ENCODE measurements around the gene PAWR. TPM values are rescaled to one million over a fixed set of nuclear protein-coding genes. Genes with fewer than 3 reads are reported as not detected.

Gene PAWR, protein sequence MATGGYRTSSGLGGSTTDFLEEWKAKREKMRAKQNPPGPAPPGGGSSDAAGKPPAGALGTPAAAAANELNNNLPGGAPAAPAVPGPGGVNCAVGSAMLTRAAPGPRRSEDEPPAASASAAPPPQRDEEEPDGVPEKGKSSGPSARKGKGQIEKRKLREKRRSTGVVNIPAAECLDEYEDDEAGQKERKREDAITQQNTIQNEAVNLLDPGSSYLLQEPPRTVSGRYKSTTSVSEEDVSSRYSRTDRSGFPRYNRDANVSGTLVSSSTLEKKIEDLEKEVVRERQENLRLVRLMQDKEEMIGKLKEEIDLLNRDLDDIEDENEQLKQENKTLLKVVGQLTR
- 10 to 100 TPM; 14.2 to 24.3 TPM for total RNA-seq

DNA sequence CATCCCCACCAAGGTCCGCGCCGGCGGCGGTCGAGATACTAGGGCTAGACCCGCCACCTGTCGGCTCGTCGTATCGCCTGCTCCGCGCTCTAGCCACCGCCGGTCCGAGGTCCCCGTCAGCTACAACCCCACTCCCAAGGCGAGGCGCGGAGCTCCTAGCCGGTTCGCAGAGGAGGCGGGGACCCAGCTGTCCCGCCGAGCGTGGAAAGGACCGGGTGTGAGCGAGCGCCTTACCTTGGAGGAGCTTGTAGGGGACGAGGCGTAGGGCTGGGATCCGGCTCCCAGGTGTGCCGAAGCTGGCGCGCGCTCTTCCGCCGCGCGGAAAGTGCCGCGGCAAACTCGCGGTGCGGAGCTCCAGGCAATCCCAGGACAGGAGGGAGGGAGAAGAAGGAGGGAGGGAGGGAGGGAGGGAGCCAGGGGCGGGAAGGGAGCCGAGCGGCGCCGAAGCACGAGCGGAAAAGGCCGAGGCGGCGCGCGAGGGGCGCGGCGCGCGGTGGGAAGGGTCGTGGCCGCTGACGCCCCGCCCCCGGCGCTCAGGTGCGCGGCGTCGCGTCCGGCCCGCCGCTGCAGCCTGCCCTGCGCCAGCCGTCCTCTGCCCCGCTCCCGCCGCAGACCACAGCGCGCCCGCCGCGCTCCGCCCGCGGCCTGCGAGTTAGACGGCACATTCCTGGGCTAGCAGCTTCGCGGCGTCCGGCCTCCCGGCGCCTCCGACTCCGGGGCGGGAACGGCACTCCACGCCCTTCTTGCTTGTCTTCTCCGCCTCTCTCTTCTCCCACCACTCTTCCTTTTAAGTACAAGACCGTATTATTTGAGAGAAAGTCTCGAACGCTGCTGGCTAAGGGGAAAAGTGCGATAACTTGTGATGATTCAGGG is at the start of gene PAWR:
PAWR (minus strand) TSS at position 327 of the 873 bp plus-strand sequence. CDS start 720 bp downstream, outside the sequence.
- TF ChIP-seq, protein P1, sequence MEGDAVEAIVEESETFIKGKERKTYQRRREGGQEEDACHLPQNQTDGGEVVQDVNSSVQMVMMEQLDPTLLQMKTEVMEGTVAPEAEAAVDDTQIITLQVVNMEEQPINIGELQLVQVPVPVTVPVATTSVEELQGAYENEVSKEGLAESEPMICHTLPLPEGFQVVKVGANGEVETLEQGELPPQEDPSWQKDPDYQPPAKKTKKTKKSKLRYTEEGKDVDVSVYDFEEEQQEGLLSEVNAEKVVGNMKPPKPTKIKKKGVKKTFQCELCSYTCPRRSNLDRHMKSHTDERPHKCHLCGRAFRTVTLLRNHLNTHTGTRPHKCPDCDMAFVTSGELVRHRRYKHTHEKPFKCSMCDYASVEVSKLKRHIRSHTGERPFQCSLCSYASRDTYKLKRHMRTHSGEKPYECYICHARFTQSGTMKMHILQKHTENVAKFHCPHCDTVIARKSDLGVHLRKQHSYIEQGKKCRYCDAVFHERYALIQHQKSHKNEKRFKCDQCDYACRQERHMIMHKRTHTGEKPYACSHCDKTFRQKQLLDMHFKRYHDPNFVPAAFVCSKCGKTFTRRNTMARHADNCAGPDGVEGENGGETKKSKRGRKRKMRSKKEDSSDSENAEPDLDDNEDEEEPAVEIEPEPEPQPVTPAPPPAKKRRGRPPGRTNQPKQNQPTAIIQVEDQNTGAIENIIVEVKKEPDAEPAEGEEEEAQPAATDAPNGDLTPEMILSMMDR (IDR thresholded peaks at IDR 0.05): peak; percentile 17 to 48
- no peak for DNase-seq (ENCODE audit: low spot score)
- H3K27me3 ChIP-seq: no peaks in the 10 kb centered on the region

DNA sequence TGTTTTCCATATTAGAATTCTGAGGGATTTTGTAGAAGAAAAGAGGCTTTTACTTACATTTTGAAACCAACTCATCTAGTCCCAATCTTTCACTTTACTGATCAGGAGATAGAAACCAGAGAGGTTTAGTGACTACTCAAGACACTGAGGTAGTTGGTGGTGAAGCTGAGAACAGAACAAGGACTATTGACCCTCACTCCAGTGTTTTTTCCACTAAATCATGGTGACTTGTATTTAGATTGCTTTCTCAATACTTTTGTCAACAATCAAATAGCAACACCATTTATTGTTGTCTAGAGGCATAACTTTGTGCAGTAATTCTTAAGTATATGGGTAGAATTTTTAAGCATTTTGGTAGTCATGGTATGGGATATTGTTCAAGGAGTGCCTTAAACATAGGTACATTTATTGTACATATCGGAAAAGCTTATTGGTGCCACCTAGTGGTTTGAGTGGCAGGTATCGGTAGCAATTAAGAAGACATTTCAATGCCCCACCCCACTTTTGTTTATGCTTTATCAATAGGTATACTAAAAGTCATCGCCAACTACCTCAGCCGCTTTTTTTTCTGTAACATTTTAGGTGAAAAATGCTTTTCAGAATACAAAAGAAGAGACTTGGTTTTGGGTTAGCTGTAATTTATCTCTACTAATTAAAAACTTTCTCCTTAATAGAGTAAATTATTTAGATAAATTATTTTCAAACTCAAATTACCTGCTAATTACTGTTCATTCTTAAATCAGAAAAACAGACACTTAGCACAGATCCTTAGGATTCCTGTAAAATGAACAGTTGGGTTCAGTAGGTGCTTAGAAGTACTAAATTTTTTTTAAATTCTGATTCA is 47.3 kb upstream of the PAWR start:
- Histone ChIP-seq H3K9me3 (no peaks in the 10 kb centered on the region), H3K36me3 (no peaks in the 10 kb centered on the region), H3K4me1 (no peaks in the 10 kb centered on the region), H3K4me3 (no peak overlapping the region), H3K27me3 (no peaks in the 10 kb centered on the region), H3K27ac (no peak overlapping the region)
- DNase-seq (ENCODE audit: low spot score): no peak
- TF ChIP-seq, protein P1 (IDR thresholded peaks at IDR 0.05): peak; percentile 59 to 75

More for the DNA sequence above, at the start of gene PAWR:
- Histone ChIP-seq H3K4me1 (peaks cover 0 to 13% of the 10 kb centered on the region in 2 donors), H3K4me3 (peak within 1 kb of the TSS; percentile 79 to 96), H3K9me3 (no peaks in the 10 kb centered on the region), H3K36me3 (no peaks in the 10 kb centered on the region), H3K27ac (peak within 1 kb of the TSS; percentile 85 to 93)

DNA sequence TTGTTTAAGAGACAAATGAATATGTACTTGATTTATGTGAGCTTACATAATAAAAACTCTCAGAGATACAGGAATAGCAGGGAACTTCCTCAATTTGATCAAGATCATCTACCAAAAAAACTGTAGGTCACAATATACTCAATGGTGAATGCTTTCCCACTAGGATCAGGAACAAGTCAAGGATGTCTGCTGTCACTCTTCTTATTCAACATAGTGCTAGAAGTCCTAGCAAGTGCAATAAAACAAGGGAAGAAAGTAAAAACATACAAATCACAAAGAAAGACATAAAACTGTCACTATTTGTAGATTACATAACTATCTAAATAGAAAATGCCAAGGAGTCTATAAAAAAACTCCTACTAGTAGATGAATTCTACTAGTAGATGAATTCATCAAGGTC is 41.9 kb upstream of the PAWR start:
- no peak for DNase-seq (ENCODE audit: low spot score)
- Histone ChIP-seq H3K4me3 (no peak overlapping the region), H3K36me3 (no peaks in the 10 kb centered on the region), H3K4me1 (no peaks in the 10 kb centered on the region), H3K27me3 (no peaks in the 10 kb centered on the region), H3K27ac (no peak overlapping the region), H3K9me3 (no peaks in the 10 kb centered on the region)
- TF ChIP-seq, protein P1 (IDR thresholded peaks at IDR 0.05): no peak

DNA sequence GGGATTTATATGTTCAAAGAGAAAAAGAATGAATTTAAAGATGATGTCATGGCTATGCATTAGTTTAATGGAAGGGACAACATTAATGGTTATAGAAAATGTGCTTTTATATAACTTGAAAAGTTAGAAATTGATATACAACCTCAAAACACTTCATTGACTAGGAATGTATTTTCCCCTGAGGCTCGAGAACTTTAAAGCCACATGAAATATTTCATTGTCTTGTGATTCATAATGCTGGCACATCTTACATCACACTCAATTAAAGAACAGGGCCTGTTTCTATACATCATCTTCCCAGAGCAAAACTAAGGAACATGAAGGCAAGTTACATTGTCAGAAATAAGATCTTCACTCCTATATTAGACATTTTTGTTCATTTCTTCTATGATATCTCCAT is 35.2 kb upstream of the PAWR start:
- TF ChIP-seq, protein P1 (IDR thresholded peaks at IDR 0.05): no peak
- Histone ChIP-seq H3K4me1 (no peaks in the 10 kb centered on the region), H3K36me3 (no peaks in the 10 kb centered on the region), H3K9me3 (no peaks in the 10 kb centered on the region), H3K4me3 (no peak overlapping the region), H3K27me3 (no peaks in the 10 kb centered on the region), H3K27ac (no peak overlapping the region)
- DNase-seq (ENCODE audit: low spot score): no peak

DNA sequence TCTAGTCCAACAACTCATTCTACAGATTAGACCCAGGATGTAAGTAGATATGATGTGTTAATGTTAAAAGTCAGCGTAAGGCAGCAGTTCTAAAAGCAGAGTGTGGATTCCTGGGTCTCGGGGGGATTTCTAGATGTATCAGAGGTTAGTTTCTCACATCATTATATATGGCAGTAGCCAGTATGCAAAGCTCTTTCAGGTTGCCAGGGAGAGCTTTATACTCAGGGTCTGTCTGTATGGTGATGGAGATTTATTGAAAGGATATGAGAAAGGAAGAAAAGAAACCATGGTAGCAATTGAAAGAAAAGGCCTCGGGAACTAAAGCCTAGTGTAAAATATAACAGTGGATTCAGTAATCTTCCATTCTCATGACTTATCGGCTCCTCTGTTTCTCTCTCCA is 26.2 kb upstream of the PAWR start:
- Histone ChIP-seq H3K27me3 (no peaks in the 10 kb centered on the region), H3K4me3 (no peak overlapping the region), H3K4me1 (no peaks in the 10 kb centered on the region), H3K9me3 (no peaks in the 10 kb centered on the region), H3K27ac (no peak overlapping the region), H3K36me3 (no peaks in the 10 kb centered on the region)
- no peak for DNase-seq (ENCODE audit: low spot score)
- TF ChIP-seq, protein P1 (IDR thresholded peaks at IDR 0.05): no peak

All from right atrium auricular region (tissue), 2 donors.